Hepatic stellate cell (primary cell): ENCODE measurements around the gene ACO1.

Experiments
- DNase-seq: peaks from one replicate; pipeline ENCODE4 v3.0.0; 2011; ENCODE audit warnings: low spot score

The ACO1 gene

DNA sequence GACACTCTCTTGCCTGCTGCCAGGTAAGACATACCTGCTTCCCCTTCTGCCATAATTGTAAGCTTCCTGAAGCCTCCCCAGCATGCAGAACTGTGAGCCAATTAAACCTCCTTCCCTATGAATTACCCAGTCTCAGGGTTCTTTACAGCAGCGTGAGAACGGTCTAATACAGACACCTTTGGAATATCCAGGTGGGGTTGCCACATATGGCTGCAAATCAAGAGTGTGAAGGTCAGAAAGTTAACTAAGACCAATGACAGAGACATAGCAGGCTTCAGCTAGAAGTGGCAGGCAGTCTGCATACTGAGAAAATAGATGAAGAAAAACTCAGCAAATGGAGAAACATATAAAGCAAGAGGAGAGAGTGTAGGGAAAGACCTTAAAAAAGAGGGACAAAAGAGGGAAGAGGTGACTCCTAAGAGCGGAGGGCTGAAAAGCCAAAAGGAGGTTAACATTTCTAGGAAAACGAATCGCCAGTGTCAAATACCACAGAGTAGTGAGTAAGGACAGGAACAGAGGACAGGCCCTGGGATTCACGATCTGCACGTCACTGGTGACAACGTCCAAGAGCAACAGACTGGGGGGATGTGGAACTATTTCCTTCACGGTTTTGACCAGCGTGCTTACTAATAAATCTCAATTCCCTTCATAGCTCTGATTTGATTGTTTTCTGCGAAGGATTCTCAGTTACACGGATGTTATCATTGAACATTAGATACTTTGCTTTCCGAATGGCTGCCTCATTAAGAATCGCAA is 1.7 kb upstream of the ACO1 start:
- DNase-seq, result no peak

DNA sequence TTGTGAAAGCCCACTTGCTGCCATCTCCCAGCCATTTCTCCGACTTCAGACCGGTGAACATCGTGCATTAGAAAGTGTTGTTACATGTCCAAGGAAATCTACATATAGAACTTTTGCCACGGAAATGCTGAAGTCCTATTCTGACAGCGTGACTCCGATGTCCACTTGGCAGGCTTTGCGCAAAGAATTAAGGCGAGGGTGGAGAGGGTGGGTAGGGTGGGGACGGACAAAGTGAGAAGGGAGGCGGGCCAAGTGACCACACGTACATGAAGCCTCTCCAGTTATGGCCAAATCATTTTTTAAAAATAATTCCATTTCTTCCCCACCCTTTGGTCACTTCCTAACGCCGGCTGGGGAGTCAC is 460 bp upstream of the ACO1 start:
- DNase-seq, result no peak

DNA sequence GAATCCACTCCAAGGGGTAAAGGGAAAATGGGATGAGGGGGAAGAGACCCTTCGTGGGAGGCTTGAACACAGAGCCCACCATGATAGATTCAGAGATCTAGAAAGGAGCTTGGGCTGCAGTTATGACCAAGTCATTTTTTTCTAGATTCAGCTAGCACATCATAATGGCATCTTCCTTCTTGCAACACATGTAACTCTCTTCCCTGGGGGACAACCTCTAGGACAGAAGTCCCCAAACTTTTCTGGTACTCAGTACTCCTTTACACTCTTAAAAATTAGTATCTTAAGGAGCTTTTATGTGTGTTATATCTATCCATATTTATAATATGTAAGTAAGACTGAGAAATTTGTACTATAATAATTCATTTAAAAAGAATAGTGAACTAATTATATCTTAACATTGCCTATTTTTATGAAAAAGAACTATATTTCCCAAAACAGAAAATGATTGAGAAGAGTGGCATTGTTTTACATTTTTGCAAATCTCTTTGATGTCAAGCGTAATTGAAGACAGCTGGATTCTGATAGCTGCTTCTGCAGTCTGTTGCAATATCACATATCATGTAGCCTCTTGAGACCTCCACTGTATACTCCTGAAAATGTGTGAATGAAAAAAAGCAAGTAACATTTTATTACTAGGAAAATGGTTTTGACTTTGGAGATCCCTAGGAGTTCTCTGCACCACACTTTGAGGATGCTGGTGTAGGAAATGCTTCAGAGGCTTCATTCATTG is 875 bp downstream of the ACO1 start:
- no peak for DNase-seq

DNA sequence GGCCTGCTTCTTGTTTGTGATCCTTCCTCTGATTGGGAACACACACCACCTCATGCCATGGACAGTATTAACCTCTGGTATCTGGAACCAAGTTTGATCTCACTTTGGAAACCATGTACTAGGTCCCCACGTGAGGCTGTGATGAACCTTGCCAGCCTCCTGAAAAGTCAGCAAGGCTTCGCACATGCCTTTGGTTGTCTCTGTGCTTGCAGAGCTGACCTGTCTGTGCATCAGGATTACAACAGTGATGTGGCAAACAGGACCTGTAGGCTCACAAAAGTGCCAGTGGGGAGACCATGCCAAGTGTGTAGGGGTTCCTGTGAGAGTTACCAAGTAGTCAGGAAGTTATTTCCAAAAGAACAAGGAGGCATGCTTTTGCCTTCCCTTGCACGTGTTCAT is 1.4 kb downstream of the ACO1 start:
- no peak for DNase-seq

DNA sequence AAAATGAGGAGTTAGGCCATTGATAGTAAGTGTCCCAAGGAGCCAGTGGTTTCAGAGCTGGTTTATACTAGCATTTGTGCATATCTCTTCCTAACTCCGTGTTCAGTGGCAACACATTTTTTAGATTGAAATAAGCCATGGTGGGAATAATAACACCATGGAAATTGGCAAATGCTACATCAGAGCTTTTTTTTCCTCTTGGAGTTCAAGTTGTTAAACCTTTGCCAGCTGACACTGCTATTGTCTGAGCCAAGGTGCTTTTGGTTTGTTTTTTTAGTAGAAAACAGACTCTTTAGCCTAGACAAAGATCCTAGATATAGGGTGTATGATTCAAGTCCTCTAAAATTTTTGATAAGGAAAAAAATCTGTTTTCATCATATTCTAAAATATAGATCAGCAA is 2.8 kb downstream of the ACO1 start:
- no peak for DNase-seq

DNA sequence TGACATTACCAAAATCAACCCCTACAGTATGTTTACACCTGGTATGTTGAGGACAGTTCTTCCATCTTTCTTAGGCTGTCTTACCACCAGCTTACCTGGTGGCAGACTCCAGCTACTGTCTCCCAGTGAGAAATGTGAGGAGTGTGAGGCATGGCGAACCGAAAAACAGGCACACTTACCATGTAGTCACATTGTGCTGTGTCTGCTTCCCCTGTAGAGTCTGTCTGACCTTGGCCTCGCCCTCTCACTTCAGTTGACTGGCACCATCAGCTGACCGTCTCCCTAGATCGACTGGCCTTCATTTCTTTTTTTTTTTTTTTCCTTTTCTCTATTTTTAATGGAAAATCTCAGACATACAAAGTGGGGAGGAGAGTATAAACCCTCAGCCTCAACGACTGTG is 4.9 kb downstream of the ACO1 start:
- DNase-seq, result no peak

DNA sequence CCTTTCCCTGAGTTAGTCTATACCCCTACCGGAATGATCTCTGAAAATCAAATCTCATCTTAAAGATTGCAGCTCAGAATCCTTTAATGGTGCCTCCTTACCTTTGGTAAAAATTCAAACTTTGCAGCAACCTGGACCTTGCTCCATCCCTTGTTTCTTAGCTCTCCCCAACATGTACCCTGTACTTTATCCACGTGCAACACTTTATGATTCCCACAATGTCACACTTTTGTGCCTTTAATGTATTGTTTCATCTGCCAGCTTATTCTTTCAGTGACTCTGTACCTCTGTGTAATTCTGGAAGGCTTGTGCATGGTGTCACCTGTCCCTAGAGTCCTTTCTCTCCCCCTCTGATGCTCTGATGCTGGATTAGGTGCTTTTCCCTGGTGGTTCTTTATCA is 9.5 kb downstream of the ACO1 start:
- no peak for DNase-seq

DNA sequence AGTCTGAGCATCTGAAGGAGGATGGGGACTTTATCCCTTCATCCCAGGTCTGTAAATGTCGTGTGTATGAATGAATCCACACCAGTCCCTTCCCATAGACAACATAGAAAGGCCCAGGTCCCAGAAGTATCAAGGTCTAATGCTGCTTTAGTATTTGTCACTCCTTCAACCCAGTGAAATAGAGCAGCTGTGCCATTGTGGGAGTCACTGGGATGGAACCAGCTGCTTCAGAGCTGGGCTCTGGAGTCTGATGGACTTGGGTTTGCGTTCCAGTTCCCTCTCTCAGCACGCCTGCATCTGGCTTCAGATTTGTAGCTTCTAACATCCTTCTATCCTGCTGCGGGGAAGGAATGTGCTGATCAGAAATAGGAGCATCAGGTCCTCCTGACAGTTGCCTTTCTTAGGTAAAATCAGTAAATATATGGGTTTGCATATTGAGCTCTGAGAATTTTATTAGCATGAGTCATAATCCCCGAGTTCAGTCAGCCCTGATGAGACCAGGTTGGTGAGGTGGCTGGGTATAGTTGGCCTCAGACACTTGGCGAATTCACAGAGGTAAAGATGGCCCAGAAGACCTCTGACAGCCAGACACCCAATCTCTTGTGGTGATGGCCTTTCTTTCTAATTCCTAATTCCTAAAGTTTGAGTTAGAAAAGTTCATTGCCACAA is 10.1 kb downstream of the ACO1 start:
- no peak for DNase-seq

DNA sequence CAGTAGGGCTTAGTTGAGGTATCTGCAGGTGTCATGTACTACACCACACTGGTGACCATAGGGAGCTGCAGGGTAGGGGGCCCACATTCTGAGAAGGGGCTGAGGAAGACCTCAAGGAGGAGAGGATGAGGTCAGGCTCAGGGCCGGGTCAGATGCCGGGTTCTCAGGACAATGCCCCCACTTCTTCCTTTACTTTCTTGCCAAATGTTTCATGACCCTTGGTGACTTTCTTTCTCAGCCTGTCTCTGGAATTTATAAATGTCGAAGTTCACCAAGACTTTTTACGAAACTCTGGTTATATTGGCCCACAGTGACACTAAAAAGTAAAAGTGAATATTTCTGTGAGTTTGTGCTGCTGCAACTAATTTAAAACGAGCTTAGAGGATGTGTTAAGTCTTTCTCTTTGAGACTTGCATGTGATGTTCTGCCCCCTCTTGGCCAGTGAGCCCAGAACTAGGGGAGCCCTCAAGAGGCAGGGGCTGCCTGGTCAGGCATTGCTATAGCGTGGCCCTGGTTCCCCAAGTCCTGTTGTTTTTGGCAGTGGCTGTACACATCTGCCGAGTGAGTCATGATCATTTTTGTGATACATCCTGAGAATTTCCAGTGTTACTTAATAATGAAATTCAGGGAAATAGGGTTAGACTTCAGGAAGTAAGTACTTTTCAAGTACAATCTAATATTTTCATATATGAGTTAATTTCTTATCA is 11.2 kb downstream of the ACO1 start:
- peak; percentile 76 for DNase-seq

DNA sequence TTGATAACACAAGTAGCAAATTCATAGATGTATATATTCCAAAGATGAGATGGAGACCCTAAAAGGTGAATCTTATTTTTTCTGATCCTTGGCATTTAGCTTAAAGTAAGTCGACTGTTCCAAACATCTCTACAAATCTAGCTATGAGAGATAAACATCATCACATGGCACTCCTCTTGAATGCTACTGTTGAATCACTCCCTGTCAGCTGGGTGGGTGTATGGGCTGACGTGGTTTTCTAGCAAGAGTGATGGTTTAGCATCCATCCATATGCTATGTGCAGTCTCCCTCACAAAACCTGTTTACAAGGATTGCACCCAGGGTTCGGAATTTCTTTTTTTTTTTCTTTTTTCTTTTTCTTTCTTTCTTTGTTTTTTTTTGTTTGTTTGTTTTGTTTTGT is 13.8 kb downstream of the ACO1 start:
- DNase-seq, result no peak

DNA sequence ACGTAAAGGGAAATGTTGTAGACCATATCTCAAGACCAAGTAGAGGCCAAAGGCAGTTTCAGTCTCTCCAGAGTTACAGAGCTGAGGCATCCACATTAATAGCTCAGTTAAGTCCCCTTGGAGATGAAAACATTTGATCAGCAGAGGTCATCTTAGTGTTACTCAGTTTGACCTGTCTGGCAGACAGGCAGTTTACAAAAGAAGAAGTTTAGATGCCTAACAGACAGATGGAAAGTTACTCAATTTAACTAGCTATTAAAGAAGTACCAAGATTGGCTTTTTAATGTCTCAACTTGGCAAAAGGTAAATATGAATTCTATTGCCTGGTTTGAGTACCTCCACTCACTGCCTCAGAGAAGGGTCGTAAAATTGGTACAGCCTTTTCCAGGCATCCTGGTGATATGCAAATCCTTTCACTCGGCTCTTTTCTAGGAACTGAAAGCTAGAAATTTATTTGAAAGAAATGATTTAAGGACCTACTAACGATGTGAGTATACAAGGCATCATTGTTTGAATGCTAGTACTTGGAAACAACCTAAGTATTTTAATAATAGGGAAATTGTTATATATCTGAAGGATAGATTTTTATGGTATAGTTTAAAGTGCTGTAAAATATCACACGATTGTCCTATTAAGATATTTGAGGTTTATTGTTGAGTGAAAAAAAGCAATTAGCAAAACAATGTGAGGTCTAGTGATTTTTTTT is 14.8 kb downstream of the ACO1 start:
- no peak for DNase-seq

DNA sequence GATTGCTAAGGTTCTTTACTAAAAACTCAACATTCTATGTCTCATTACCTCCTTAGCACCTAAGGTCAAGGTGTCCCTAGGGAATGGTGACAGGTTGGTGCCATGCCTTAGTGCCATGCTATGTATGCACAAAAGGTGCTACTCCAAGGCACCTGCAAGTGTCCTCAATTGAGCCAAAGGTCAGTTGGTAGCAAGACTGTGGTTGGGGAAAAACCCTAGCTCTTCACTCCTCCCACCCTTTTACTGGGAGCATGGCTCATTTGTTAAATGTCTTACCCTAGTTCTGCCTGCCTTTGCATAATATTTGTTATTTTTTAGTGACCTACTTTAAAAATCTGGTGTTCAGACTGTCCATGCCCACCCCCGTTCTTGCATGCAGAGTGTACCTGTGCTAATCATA is 17.0 kb downstream of the ACO1 start:
- DNase-seq, result no peak

DNA sequence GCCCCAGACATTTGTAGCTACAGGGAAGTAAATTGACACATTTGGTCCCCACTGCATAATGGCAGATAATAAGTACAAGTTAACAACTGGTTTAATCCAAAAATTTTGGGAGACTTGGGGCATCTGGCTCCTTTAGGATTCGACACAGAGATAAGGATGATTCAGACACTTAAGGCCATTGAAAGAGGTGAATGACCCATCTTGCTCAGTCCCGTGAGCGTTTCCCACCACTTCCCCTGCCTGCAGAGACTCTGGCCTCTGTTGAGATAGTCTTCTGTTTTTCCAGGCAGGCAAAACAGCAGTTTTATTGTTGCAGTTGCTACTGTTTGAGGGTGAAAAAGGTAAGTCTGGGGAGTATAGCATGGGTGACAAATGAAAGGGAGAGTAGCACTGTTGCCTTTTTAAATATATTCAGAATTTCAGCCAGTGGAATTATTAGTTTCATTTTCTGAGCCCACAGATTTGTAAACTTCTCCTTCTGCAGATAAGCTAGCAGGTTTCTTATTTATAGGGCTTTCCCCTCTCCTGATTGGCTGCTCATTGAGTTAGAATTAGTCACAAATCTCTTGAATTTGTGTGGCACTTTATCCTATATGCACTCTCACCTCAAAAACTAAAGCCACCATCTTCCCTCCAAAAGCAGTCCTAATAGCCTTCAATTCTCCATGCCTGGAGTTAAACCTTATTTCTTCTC is 19.3 kb downstream of the ACO1 start:
- no peak for DNase-seq

DNA sequence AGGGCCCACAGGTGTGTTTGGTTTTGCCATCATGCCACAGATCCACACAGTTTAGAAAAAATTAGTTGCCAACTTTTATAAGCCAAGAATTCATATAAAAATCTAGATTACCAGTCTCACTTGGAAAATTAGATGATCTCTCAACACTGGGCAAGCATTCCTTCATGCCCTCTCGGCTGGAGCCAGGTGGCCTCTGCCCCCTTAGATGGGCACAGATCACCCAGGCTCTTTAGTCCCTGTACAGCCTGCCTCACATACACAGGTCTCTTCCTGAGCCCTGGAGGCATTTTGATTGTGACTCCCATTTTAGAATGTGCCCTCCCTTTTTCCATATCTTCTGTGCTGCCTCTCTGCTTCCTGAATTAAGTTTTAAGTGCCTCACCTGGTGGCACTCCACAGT is 20.0 kb downstream of the ACO1 start:
- DNase-seq, result no peak

DNA sequence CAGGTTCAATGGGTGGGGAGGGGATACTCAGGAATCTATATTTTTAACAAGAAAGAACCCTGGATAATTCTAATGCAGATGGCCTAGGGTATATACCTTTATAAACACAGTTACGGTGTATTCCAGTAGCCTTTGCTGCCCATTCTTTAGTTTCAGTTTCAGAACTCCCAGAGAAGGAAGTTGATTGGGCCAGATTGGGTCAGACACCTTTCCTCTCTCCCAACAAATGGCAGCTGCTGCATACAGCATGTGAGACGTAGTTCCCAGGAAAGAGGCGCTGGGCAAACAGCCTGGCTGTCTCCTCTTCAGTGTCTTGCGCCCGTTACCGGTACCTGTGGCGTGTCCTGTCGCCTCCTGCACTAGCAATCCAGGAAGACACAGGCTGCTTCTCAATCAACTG is 20.4 kb downstream of the ACO1 start:
- no peak for DNase-seq

DNA sequence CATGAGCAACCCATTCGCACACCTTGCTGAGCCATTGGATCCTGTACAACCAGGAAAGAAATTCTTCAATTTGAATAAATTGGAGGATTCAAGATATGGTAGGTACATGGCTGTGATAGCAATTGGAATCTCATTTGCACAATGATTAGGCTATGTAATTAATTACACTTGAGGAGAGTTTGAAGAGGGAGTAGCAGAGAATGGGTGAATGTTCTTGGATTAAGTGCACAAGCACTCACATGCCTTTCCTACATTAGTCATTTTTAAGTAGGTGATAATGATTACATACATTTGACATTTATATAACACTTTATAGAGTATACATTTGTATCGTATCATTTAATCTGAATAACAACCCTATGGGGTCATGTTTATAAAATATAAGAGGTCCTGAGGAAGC is 21.1 kb downstream of the ACO1 start:
- DNase-seq, result no peak

DNA sequence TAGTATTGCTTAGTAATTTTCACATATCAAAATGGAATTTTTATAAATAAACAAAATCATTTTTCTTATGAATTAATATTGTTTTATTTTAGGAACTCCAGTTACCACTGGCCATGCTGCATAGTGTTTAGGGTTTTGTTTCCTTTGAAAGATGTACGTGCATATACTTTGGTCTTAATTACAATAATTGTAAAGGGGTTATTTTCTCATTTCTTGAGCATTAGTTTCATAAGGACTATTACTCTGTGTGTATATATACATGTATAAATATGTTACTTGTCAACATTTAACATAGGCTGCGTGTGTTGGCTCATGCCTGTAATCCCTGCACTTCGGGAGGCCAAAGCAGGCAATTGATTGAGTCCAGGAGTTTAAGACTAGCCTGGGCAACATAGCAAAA is 21.6 kb downstream of the ACO1 start:
- DNase-seq, result no peak

DNA sequence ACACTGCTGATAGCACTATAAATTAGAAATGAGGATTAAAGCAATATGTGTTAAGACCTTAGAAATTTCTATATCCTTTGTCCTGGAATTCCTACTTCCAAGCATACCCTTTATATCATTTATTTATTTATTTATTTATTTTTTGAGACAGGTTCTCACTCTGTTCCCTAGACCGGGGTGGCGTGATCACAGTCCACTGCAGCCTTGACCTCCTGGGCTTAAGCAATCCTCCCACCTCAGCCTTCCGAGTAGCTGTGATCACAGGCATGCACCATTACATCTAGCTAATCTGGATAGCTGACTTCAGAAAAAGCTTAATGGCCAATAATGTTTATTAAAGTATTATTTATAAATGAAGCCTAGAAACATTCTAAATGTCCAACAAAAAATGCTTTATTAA is 27.3 kb downstream of the ACO1 start:
- no peak for DNase-seq

DNA sequence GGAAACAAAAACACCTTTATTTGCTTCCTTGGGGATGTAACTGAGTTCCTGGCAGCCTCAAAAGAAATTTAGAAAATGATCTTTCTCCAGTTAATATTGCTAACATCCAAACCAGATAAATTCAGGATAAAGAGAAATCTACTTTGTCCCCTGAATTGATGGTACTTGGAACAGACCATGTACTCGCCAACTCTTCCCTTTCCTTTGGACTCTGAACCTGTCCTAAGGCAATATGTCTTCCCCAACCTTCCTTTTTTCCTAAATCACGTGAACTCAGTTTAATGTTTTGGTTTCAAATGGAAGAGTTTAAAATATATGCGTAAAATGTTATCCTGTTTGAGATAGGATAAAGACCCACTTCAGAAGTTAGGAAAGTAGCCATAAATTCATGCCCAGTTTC is 28.0 kb downstream of the ACO1 start:
- no peak for DNase-seq

DNA sequence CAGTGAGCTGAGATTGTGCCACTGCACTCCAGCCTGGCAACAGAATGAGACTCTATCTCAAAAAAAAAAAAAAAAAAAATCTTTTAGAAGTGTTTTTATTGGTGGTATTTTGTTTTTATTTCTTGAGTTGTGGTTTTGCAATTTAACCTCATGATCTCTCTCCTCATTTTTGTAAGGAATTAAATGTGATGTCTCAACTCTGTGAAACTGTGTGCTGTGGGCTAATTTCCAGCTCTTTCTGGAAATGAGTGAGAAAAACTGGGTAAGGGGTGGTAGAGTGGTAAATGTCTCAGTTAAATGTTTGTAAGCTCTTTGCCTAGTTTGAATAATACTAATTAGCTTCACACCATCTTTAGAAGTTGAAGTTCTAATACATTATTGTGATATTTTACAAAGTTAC is 29.0 kb downstream of the ACO1 start:
- DNase-seq, result no peak

DNA sequence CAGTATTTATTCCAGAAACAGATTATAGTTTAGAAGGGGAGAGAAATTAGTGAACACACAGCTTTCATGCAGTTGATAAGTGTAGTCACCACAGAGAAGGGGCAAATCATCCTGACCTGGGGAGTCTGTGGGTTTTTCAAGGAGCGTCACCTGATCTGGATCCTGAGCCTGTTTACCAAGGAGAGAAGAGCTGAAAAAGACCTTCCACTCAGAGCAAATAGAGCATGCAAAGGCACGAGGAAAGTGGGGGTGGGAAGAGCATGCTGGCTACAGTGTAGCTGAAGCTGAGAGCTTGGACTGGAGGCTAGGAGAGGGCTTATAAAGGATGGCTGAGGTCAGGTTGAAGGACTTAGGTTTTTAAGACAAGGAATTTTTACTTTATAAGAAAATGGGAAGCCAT is 30.4 kb downstream of the ACO1 start:
- DNase-seq, result no peak

DNA sequence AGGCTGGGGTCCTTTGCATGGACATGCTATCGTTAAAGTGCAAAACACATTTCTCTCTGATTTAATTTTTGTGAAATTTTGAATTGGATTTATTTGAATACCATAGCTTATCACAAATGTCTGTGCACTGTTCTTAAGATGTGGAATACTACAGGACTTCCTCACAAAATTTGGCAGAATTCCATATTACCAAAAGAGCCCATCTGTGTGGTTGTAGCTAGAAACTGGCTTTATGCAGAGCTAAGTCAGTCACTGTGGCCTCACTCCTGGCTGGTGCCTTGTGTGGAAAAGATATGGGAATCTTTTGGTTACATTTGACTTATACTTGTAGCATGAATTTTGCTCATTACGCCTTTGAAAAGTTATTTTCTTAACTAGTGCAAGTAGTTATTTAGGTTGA is 35.5 kb downstream of the ACO1 start:
- DNase-seq, result no peak
